ENCODE results near the gene DSTYK. TPM values are rescaled to one million over a fixed set of nuclear protein-coding genes. Genes with fewer than 3 reads are reported as not detected.

The DSTYK gene
- total RNA-seq, 1 donor from 2014 or later: 14.8 TPM

DNA sequence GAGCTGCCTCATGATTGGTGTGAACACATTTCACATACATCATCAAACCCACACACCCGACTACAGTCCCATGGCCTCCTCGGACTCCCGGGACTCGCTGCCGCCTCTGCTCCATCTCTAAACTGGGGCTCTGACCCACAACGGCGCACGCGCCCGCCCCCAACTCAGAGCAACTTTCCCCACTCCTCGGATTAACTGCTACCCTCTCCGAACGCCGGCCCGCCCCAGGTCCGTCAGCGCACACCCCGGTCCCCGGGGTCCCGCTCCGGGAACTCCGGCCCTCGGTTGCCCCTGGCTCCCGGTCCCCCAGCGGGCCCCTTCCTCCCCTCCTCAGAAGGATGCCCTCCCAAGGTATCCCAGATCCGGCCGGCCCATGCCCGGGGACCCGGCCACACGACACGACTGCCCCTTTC, 740 bp downstream of the DSTYK start:
- DNase-seq (ENCODE audit: low read depth, low spot score): no peak
- Mint-ChIP-seq H3K27ac (ENCODE audit: unreplicated experiment) (peak overlapping the region; percentile 95), H3K4me3 (peak overlapping the region; percentile 94), H3K9me3 (no peaks in the 10 kb centered on the region), H3K27me3 (ENCODE audit: low read depth) (peaks cover 10% of the 10 kb centered on the region), H3K4me1 (peaks cover 26% of the 10 kb centered on the region), H3K36me3 (ENCODE audit: low read depth) (no peaks in the 10 kb centered on the region)
- TF ChIP-seq, protein P1, sequence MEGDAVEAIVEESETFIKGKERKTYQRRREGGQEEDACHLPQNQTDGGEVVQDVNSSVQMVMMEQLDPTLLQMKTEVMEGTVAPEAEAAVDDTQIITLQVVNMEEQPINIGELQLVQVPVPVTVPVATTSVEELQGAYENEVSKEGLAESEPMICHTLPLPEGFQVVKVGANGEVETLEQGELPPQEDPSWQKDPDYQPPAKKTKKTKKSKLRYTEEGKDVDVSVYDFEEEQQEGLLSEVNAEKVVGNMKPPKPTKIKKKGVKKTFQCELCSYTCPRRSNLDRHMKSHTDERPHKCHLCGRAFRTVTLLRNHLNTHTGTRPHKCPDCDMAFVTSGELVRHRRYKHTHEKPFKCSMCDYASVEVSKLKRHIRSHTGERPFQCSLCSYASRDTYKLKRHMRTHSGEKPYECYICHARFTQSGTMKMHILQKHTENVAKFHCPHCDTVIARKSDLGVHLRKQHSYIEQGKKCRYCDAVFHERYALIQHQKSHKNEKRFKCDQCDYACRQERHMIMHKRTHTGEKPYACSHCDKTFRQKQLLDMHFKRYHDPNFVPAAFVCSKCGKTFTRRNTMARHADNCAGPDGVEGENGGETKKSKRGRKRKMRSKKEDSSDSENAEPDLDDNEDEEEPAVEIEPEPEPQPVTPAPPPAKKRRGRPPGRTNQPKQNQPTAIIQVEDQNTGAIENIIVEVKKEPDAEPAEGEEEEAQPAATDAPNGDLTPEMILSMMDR (conservative IDR thresholded peaks at IDR 0.05): no peak

DNA sequence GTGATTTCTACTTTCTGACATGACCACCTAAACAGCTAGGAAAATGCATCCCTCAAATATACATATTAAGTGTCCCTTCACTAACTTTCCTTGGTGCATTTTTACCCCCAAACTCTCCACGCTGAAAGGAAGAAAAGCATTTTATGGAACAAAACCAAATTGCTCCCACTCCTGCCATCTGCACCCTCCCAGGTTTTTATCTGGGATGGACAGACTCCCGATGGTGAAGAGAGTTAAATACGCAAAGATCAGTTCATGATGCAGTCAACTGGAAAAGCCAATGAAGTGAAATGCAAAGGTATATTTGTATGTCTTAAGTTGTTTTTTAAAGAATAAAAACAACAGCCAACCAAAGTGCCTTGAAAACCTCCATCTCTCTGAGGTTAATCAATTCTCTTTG, 2.7 kb downstream of the DSTYK start:
- no peak overlapping the region for H3K27ac Mint-ChIP-seq (ENCODE audit: unreplicated experiment)
- H3K4me3 Mint-ChIP-seq: peak overlapping the region; percentile 73
- DNase-seq (ENCODE audit: low read depth, low spot score): no peak
- TF ChIP-seq, protein P1 (conservative IDR thresholded peaks at IDR 0.05): no peak
- no peaks in the 10 kb centered on the region for H3K27me3 Mint-ChIP-seq (ENCODE audit: low read depth)
- H3K36me3 Mint-ChIP-seq (ENCODE audit: low read depth): no peaks in the 10 kb centered on the region
- no peaks in the 10 kb centered on the region for H3K9me3 Mint-ChIP-seq
- peaks cover 41% of the 10 kb centered on the region for H3K4me1 Mint-ChIP-seq

DNA sequence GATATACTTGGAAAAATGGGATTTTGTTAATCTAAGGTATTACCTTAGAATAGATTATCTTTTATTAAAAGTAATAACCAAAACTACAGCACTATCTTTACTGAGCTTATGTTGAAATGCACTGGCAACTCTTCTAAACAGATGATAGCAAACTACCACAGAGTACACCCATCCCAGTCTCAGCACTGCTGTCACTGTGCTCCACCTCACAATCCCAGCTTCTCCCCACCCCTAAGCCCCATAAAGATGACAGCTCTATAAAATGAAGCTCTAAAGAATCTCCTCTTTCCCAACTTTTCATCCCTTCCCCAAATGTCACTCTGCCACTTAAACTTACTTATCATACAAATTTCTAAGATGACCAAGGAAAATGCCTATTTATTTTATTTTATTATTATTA, 6.4 kb downstream of the DSTYK start:
- no peak for DNase-seq (ENCODE audit: low read depth, low spot score)
- no peaks in the 10 kb centered on the region for H3K9me3 Mint-ChIP-seq
- TF ChIP-seq, protein P1 (conservative IDR thresholded peaks at IDR 0.05): no peak
- no peak overlapping the region for H3K4me3 Mint-ChIP-seq
- H3K27ac Mint-ChIP-seq (ENCODE audit: unreplicated experiment): no peak overlapping the region
- no peaks in the 10 kb centered on the region for H3K27me3 Mint-ChIP-seq (ENCODE audit: low read depth)
- no peaks in the 10 kb centered on the region for H3K36me3 Mint-ChIP-seq (ENCODE audit: low read depth)
- H3K4me1 Mint-ChIP-seq: peaks cover 39% of the 10 kb centered on the region

DNA sequence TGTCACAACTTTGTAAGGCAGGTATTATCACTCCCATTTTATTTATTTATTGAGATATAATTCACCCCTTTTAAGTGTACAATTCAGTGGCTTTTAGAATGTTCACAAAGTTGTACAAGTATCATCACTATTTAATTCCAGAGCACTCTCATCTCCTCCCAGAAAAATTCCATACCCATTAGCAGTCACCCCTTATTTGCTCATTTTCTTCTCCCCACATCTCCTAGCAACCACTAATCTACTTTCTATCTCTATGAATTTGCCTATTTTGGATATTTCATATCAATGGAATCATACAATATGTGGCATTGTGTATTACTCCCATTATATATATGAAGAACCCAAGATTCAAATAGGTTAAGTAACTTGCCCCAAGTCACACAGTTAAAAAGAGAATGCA, 7.0 kb downstream of the DSTYK start:
- no peak for DNase-seq (ENCODE audit: low read depth, low spot score)
- no peaks in the 10 kb centered on the region for H3K9me3 Mint-ChIP-seq
- TF ChIP-seq, protein P1 (conservative IDR thresholded peaks at IDR 0.05): no peak
- peaks cover 39% of the 10 kb centered on the region for H3K4me1 Mint-ChIP-seq
- H3K27ac Mint-ChIP-seq (ENCODE audit: unreplicated experiment): no peak overlapping the region
- no peaks in the 10 kb centered on the region for H3K36me3 Mint-ChIP-seq (ENCODE audit: low read depth)
- H3K27me3 Mint-ChIP-seq (ENCODE audit: low read depth): no peaks in the 10 kb centered on the region
- no peak overlapping the region for H3K4me3 Mint-ChIP-seq

DNA sequence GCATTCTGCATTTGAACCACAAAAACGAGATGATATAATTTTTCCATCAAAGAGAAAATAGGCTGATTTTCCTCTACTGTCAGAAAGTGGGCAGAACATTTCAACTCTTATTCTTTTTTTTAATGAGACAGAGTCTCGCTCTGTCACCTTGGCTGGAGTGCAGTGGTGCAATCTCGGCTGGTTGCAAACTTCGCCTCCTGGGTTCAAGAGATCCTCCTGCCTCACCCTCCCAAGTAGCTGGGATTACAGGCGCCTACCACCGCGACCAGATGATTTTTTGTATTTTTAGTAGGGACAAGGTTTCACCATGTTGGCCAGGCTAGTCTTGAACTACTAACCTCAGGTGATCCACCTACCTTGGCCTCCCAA, 11.6 kb downstream of the DSTYK start:
- H3K4me3 Mint-ChIP-seq: peak overlapping the region; percentile 0
- H3K9me3 Mint-ChIP-seq: no peaks in the 10 kb centered on the region
- peaks cover 45% of the 10 kb centered on the region for H3K4me1 Mint-ChIP-seq
- TF ChIP-seq, protein P1 (conservative IDR thresholded peaks at IDR 0.05): no peak
- no peaks in the 10 kb centered on the region for H3K27me3 Mint-ChIP-seq (ENCODE audit: low read depth)
- H3K36me3 Mint-ChIP-seq (ENCODE audit: low read depth): no peaks in the 10 kb centered on the region
- no peak for DNase-seq (ENCODE audit: low read depth, low spot score)
- no peak overlapping the region for H3K27ac Mint-ChIP-seq (ENCODE audit: unreplicated experiment)
